NAMALWA (cell line): ENCODE results near the gene NOS1AP.
A peak's percentile ranks its signal among the peaks of the same experiment; 100 is the strongest.
"Not testable (repeated sequence)": the region's sequence is repeated elsewhere in the genome, so short reads cannot be mapped to it uniquely, and the experiment has no call there.

ENCODE experiments used
- DNase-seq: peaks from one replicate; pipeline ENCODE4 v3.0.0-alpha.2; 2015; ENCODE audit warnings: low spot score

The NOS1AP gene

DNA sequence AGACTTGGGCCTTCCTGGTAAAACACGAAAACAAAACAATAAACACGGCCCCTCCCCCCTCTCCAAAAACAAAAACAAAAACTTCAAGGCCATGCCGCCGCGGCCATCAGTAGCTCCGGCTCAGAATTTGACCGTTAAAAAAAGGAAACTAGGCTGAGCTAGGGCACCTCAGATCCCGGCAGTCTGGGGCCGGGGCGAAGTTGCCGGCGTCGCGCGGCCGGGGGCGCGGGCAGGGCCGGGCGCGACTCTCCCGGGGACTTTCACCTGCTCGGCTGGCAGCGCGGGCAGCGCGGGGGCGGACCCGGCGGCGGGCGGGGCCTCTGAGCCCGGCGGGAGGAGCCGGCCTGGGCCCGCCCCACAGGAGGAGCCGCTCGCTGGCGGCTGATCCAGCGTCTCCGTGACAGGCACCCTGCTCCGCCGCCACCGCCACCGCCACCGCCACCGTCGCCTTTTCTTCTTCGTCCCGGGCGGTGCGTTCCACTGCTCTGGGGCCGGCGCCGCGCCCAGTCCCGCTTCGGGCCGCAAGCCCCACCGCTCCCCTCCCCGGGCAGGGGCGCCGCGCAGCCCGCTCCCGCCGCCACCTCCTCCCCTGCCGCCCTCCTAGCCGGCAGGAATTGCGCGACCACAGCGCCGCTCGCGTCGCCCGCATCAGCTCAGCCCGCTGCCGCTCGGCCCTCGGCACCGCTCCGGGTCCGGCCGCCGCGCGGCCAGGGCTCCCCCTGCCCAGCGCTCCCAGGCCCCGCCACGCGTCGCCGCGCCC lies at the start of gene NOS1AP:
TSS of gene NOS1AP (plus strand) at position 358 of the 760 bp plus-strand sequence. CDS start 487 bp downstream, outside the sequence.
- peak; percentile 39 for DNase-seq

GRCh38 chr1:162020150-162020549 lies 49.3 kb upstream of the NOS1AP start:
- no peak for DNase-seq

- DNase-seq, result no peak
Observed at GRCh38 chr1:162021124-162021523, 48.4 kb upstream of the NOS1AP start.

DNA sequence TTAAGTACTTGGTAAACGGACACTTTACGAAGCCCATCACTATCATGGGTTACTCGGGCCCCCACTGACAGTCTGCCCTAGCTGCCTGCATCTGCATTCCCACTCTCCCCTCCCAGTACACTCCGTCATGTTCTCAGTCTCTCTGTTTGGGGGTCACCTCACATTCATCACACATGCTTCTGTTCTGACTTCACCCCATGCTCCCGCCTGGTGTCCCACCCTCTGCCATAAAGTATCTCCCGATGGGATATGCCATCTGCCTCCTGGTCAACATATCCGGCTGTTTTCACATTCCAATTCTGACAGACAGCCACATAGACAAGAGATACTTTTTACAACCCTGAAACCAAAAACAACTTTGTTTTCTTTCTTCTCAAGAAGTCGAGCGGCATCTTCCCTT lies 46.9 kb upstream of the NOS1AP start:
- DNase-seq, result no peak

DNA sequence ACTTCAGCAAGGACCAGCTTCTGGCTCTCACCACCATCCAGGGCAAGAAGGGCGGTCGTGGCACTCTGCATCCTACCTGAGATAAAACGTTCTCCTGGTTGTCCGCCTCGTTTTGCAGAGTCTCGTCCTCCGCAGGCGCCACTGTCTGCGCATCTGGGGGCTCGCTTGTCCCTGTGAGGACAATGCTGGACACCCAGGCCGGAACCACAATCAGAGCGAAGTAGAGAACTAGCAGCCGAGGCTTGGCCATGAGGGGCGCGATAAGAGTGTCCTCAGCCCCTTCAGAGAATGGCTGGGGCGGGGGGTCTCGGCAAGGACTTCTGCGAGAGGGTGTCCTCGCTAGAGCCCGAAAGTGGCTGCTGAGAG lies 46.3 kb upstream of the NOS1AP start:
- DNase-seq, result no peak

GRCh38 chr1:162023547-162024501 lies 45.7 kb upstream of the NOS1AP start, which contains the start of gene OLFML2B:
Gene OLFML2B (minus strand): TSS chr1:162023869. CDS start chr1:162023430, 439 bp downstream.
- no peak for DNase-seq

GRCh38 chr1:162025541-162025940 lies 44.0 kb upstream of the NOS1AP start:
- DNase-seq, result no peak

DNA sequence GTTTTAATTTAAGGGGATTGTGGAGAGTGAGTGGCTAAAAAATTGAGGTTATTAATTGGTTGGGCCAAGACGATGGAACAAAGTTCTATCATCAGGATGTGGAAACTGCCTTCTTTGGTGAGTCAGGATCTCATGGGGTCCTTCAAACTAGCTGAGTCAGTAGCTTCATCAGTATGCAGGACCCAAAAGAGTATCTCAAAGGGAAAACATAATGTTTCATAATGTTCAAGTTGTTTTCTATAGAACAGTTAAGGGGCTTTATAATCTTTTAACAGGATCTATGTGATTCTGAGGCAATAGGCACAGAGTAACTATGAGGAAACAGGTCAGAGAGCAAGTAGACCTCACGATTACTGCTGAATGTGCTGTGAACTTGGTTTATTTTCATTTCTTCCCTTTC lies 42.6 kb upstream of the NOS1AP start:
- no peak for DNase-seq

GRCh38 chr1:162028726-162029125 lies 40.8 kb upstream of the NOS1AP start:
- DNase-seq, result peak; percentile 64

GRCh38 chr1:162029157-162029556 lies 40.3 kb upstream of the NOS1AP start:
- DNase-seq, result no peak

GRCh38 chr1:162030759-162031280 lies 38.7 kb upstream of the NOS1AP start:
- DNase-seq, result no peak

DNA sequence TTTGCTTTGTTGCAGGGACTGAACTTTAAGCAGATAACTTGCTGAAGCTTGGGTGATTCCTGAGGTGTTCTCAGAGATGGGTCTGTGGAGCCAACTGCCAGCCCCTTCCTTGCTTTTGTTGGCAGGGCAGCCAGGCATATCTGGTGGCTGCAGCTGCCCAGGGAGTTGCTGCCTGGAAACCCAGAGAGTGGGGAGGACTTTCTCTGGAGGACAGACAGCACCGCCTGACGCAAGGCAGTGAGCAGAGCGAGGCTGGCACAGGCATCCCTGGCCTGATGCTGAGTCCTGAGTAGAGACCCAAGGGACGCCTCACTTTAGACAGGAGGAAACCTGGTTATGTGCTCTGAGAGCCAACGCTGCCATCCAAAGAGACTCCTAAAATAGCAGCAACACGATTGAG lies 36.1 kb upstream of the NOS1AP start:
- no peak for DNase-seq

DNA sequence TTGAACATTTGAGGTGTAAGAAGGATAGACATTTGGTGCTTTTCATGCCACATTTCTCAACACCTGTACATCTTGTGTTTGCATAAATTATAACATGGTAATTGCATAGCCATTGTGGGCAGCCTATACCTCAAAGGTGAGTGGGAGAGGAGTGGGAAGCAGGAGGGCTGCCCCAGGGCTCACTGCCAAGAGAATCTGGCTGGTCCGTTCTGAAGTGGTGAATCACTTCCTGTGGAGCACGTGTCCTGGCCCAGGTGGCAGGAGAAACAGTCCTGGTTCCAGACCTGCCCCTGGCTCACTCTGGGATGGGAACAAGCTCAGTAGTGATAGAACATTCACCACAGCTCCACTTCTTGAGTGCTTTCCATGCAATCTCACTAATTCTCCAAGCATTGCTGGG lies 34.2 kb upstream of the NOS1AP start:
- no peak for DNase-seq

DNA sequence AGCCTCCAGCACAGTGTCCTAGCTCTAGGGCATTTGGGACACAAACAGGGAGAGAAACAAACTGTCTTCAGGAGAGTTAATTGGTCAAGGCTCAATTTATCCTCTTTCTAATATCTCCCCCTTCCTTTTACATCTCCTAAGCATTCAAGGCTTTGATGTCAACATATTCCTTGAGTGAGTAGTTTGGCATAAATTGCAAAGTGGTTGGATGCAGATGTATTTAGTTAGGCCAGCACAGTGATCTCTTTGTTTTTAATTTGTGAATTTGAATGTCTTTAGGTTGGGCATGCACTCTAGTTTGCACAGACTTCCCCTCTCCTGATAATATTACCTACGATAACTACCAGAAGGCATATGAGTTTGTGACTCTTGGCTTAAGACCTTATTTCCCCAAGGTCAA lies 33.3 kb upstream of the NOS1AP start:
- DNase-seq, result no peak

GRCh38 chr1:162038624-162039023 lies 30.9 kb upstream of the NOS1AP start:
- no peak for DNase-seq

DNA sequence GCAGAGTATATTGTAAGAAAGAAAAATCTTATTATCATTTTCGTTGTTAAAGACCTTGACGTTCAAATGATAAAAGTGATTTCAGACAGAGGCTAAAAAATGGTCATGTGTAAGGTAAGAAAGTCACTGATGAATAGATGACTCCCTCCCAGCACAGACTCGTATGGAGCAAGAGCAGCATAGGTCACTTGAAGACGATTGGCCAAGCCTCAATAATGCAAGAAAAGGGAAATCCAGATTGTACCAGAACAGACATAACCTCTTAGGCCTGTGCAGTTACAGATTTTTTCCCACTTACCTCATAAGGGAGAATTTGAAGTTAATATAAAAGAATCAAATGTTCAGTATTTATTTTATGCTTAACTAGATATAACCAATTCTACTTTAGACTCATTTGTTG lies 29.5 kb upstream of the NOS1AP start:
- DNase-seq, result no peak

DNA sequence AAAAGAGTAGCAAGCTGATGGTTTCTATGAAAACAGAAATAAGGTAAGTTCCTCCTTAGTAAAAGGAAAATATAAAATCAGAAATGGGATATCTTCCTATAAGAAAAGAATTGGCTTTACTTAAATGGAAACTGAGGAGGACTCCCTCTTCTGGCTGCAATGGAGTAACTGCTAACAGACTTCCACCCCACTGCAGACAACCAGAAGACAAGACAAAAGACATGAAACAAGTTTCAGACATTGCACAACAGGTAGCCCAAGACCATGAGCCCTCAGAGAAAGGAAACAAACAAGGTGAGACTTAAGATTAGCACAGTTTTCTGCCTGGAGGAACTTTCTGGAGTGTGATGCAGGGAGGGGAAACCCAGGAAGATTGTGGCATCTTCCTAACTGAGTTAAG lies 28.8 kb upstream of the NOS1AP start:
- peak; percentile 51 for DNase-seq

GRCh38 chr1:162042361-162042760 lies 27.1 kb upstream of the NOS1AP start:
- no peak for DNase-seq

DNA sequence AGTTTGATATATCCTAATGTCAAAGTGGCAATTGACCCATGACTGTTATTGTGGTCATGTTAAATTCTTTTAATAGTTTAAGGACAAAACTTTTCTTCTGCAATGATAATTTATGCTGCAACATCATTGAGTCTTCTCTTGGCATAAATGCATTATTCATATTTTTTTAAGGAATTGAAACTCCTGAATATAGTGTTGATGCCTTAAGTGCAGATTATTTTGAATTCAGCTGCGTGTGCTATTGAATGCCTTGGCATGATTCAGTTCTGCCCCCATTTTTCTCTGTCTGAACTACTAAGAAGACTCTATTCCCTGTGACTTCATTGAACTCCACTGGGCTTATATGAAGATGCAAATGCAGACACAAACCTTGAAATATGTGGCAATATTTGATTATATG lies 22.6 kb upstream of the NOS1AP start:
- no peak for DNase-seq

- not testable (repeated sequence) for DNase-seq
Observed at GRCh38 chr1:162053949-162054348, 15.5 kb upstream of the NOS1AP start.

DNA sequence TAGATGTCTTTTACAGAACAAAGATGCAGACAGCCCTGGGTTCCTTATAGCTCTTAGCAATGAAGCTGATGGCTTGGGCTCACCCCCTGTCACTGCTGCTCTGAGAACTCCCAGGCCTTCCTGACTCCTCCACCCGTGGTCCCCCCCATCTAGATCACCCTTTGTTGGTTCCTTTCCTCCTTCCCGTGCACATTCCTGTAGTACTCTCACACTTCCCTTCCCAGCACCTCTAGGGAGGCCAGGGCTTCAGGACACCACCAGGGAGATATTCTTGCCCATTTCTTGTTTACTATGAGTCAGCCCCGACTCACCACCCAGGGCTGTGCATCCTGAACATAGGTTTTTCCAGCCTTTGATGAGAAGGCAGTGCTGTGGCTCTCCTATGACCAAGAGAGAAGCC lies 14.4 kb upstream of the NOS1AP start:
- DNase-seq, result no peak

- DNase-seq, result peak; percentile 79
Observed at GRCh38 chr1:162056043-162056442, 13.4 kb upstream of the NOS1AP start.

DNA sequence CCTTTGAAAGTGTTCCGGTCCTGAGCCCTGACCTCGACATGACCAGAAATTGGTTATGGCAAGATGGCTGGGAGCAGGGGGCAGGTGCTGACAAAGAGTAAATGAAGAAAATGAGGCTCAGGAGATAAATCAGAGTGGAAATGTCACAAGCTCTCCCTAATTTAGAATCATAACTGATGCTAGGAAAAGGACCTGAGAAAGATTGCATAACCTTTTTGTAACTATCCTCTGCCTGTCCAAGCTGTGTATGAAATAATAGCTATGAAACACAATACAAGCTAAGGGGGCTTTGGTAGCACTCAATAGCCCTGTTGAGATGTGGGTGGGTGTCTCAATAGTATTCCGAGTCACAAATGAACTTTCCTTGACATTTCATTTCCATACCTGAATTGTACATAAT lies 12.9 kb upstream of the NOS1AP start:
- no peak for DNase-seq
